CD4-positive, alpha-beta T cell treated with Interleukin-12 subunit alpha and Interleukin-12 subunit beta, for 1 hour (primary cell): Measurements from ENCODE around the gene SEC62.

Source experiments
- DNase-seq: peaks from one replicate; pipeline ENCODE4 v3.0.0-alpha.2; 2020

Gene SEC62

DNA sequence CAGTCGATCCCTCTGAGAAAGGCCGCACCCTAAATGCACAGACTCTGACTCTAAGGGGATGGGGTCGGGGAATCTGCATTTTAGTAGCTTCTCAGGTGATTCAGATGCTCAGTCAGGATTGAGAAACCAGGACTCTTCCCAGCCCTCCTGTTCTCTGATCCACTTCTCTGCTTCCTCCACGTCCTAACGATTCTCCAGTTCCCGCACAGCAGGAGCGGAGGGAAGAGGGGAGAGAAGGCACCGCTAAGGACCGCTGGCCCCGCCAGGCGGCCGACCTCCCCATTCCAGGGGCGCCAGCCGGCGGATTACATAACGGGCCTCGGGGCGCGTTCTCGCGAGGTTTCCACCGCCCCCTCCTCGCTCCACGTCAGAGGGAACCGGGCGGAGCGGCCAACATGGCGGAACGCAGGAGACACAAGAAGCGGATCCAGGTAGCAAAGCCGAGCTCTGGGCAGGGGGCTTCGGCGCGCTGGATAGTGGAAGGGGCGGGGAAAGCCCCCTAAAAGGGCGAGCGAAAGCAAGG is at the start of gene SEC62:
Gene SEC62 (plus strand): TSS at position 380 of the 523 bp plus-strand sequence. CDS start 16 bp downstream, at position 396.
- peak; percentile 95 for DNase-seq

DNA sequence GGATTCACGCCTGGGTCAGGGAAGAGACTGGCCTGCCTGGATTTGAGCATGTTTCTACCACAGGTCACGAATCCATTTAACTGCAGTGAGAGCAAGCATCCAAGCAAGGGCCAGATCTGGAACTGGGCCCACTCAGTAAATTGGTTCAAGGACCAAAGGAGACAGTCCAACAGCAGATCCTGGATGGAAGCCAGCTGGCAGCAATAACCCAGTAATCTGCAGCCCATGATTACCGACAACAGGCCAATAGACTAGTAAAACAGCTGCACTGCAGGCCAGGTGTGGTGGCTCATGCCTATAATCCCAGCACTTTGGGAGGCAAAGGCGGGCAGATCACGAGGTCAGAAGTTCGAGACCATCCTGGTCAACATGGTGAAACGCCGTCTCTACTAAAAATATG is 43.4 kb upstream of the SEC62 start:
- no peak for DNase-seq

GRCh38 chr3:169923831-169924230 is 42.8 kb upstream of the SEC62 start:
- no peak for DNase-seq

GRCh38 chr3:169929830-169930519 is 36.6 kb upstream of the SEC62 start:
- no peak for DNase-seq

DNA sequence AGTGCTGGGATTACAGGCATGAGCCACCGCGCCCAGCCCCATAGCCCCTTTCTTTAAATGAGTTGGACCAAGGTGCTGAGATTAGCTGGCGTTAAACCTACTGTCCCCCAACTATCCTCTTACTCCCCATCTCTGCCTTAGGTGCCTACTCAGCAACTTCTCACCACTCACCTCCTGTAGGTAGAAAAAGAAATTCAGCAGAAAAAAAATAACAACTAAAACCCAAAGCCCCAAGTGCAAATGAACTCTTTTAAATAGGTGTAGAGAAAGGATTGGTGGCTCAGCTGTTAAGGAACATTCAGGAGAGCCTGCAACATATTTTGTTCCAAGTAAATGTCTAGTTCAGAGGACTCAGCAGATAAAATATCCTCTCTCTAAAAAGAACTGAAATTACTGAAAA is 35.8 kb upstream of the SEC62 start:
- no peak for DNase-seq

DNA sequence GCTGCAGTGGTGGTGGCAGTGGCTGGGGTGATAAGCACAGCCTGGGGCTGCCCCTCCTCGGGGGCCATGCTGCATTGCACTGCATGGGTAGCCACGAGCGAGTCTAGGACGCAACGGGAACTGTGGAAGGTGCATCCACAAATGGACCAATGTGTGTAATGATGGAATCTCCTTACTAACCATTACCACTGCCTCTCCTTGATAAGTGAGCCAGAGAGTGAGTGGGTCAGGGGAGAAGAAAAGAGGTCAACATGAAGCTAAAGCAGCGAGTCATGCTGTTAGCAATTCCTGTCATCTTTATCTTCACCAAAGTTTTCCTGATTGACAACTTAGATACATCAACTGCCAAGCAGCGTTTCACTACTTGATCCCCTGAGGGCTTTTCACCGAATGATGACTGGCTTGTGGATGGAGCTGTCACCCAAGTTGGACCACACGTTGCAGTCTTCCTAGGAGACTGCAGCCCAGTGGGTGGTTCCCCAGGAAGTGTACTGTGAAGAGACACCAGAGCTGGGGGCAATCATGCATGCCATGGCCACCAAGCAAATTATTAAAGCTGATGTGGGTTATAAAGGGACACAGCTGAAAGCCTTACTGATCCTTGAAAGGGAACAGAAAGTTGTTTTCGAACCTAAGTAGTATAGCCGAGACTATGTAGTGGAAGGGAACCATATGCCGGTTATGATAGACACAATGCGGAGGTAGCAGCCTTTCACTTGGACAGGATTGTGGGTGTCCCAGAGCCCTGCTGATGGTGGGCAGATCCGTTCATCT is 34.7 kb upstream of the SEC62 start:
- DNase-seq, result no peak

GRCh38 chr3:169939320-169939719 is 27.3 kb upstream of the SEC62 start:
- DNase-seq, result no peak

DNA sequence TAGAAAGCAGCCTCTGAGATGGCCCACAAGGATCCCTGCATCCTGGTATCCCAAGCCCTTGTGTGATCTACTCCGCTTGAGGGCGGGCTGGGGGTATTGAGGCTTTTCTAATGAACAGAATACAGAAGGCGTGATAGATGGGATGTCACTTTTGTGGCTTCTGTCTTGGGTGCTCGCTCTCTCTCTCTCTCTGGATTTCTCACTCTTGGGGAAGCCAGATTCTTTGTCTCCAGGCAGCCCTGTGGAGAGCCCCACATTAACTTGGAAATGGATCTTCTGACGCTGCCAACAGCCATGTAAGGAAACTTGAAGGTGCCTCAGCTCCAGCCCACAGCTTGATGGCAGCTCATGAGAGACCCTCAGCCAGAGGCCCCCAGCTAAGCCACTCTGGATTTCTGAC is 26.9 kb upstream of the SEC62 start:
- no peak for DNase-seq

GRCh38 chr3:169940470-169941181 is 26.0 kb upstream of the SEC62 start:
- DNase-seq, result no peak

GRCh38 chr3:169945313-169945712 is 21.3 kb upstream of the SEC62 start:
- no peak for DNase-seq

DNA sequence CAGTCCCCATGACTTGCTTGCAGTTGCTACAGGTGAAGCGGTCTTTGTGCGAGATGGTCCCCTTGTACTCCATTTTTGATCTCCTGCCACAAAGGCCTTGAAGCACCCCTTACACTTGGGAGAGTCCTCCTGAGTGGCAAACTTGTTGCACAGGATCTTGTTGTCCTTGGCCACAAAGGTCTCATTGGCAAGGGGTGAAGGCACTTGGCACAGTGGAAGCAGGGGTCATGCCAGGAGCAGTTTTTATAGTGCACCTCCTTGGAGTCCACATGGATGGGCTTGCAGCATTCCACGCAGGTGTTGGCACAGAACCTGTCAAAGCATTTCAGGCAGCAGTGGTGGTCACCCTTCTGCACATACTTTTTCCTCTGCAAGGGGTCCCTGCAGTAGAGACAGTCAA is 20.3 kb upstream of the SEC62 start:
- DNase-seq, result no peak

- no peak for DNase-seq
Observed at GRCh38 chr3:169948559-169949448, 17.8 kb upstream of the SEC62 start.

DNA sequence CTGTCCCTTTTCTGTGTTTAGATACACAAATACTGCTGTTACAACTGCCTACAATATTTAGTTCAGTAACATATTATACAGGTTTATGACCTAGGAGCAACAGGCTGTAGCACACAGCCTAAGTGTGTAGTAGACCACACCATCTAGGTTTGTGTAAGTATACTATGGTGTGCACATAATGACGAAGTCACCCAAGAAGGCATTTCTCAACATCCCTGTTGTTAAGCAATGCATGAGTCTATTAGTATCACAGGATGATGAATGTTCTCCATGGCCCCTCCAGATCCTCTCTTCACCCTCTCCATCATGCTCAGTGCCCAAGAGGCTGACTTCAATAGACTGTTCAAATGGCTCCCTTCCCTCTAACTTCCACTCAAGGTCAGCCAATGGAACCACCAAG is 14.6 kb upstream of the SEC62 start:
- DNase-seq, result no peak

DNA sequence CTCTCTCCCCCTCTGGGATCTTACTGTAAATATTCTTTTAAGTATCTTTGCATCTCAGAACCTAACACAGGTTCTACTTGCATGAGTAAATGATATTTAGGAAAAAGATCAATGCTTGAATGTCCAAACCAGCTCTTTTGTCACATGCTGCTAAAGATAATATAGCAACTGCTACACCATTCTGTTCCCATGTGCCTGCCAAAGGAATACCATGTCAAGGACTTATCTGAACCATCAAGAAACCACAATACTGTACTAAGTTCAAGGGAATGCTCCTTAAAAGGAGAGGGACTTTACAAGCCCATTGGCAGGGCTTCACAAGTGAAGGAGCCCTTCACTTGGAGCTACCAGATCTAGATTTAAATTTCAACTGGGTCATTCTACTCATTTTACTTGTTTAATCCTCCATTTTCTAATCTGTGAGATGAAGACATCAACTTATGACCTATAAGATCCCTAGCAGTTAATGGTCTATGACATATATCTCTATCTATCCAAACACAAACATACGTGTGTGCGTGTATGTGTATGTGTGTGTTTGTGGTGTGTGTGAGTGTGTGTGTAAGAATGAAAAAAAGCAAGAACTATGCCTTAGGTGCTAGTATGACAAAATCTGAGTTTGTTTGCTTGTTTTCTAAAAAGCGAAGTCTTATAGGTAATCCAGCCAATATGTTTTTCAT is 13.0 kb upstream of the SEC62 start:
- DNase-seq, result no peak

DNA sequence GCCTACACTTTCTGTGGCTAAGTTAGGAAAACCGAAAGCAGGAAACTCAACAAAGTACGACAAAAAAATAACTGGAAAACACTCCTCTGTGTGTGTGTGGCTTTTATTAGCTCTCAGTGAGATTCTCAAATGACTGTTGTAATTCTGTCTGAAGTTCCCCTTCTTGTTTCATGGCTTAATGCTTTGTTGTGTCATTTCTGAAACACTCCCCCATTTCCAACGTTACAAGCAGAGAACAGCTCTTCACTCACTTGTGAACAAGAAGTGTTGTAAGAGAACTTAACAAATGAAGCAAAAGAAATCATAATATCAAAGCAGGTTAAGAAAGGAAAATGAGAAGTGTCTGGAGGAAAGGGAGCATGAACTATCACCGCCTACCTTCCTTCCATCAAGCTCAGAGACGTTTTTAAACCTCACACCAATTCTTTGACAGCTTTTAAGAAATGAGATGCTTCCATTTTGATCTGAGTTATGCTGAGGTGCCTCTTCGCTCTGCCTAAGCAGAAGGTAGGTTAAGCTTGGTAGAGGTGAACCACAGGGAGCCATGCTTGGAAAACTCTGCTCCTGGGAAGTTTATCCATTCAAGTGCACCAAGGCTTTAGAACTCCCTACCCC is 12.4 kb upstream of the SEC62 start:
- DNase-seq, result no peak

GRCh38 chr3:169955406-169955805 is 11.2 kb upstream of the SEC62 start:
- DNase-seq, result no peak

- no peak for DNase-seq
Observed at GRCh38 chr3:169964176-169964575, 2.4 kb upstream of the SEC62 start.

GRCh38 chr3:169965562-169966427 is 812 bp upstream of the SEC62 start:
- peak; percentile 6 for DNase-seq

- DNase-seq, result peak; percentile 48
Observed at GRCh38 chr3:169966951-169967915, 626 bp downstream of the SEC62 start.
